Lung (tissue), 12 donors: ENCODE results near the gene TAGLN. TPM values are rescaled to one million over a fixed set of nuclear protein-coding genes. Genes with fewer than 3 reads are reported as not detected.

Experiments used
- ATAC-seq: fragments of 200-7000 bp; cut with Tn5 transposase; one replicate; pipeline ENCODE4 v1.9.1; 2020; ENCODE audit warnings: moderate number of reproducible peaks; ENCODE audit not compliant: insufficient read depth, low FRiP score
- DNase-seq, 3 donors: peaks; one replicate each; pipeline ENCODE4 v3.0.0-alpha.2; 2013 to 2017
- H3K27ac ChIP-seq, 2 donors: one replicate each; pipeline ENCODE4 v1.5.1; 2013; ENCODE audit warnings: mild to moderate bottlenecking in 2 of 2, moderate library complexity in 2 of 2, control low read depth in 1 of 2, inconsistent platforms in 1 of 2, low read depth in 1 of 2, low read length in 1 of 2
- H3K27me3 ChIP-seq, 3 donors: one replicate each; pipeline ENCODE4 v1.5.1; 2013; ENCODE audit warnings: low read length in 2 of 3; ENCODE audit not compliant: control insufficient read depth in 3 of 3, insufficient read depth in 3 of 3
- H3K36me3 ChIP-seq, 4 donors: one replicate each; pipeline ENCODE4 v1.5.1; 2013; ENCODE audit warnings: low read length in 4 of 4, mild to moderate bottlenecking in 1 of 4, moderate library complexity in 1 of 4; ENCODE audit not compliant: control insufficient read depth in 4 of 4, insufficient read depth in 4 of 4
- H3K4me1 ChIP-seq, 5 donors: one replicate each; pipeline ENCODE4 v1.5.1; 2013; ENCODE audit warnings: low read length in 5 of 5, mild to moderate bottlenecking in 2 of 5, moderate library complexity in 1 of 5; ENCODE audit not compliant: control insufficient read depth in 5 of 5, insufficient read depth in 5 of 5
- H3K4me3 ChIP-seq: one replicate; pipeline ENCODE4 v1.5.1; 2013; ENCODE audit warnings: mild to moderate bottlenecking, control low read depth, moderate library complexity
- H3K9ac ChIP-seq, 2 donors: one replicate each; pipeline ENCODE4 v1.5.1; 2013; ENCODE audit warnings: low read length in 2 of 2, control low read depth in 1 of 2; ENCODE audit not compliant: insufficient read depth in 1 of 2
- H3K9me3 ChIP-seq, 4 donors: one replicate each; pipeline ENCODE4 v1.5.1; 2013; ENCODE audit warnings: low read length in 3 of 4, mild to moderate bottlenecking in 1 of 4, moderate library complexity in 1 of 4; ENCODE audit not compliant: control insufficient read depth in 4 of 4, insufficient read depth in 3 of 4
- CTCF ChIP-seq: IDR thresholded peaks from 2 replicates; pipeline ENCODE4 v1.5.1; 2012; ENCODE audit warnings: mild to moderate bottlenecking; ENCODE audit errors: control extremely low read depth, extremely low read depth
- whole genome bisulfite sequencing, 2 donors: extraction: QIAGEN DNeasy Blood & Tissue Kit; methylation state at CpG; one replicate each; pipeline ENCODE4 v1.1.7; 2013; 5-methylcytosine and 5-hydroxymethylcytosine counted together
- polyA plus RNA-seq, 2 donors: library from polyadenylated mRNA; stranded (reverse); fragments of 200-250 nt; gene quantifications; one replicate each; pipeline ENCODE4 v1.2.1, GENCODE V29; 2013
- total RNA-seq, 2 donors: library from RNA; depleted of rRNA in 1 of 2; stranded (reverse); fragments of >200 nt in 1 of 2; gene quantifications; one replicate each; pipeline ENCODE4 v1.2.1, GENCODE V29; 2014 to 2021
- donor health status: control.
- donor health status: control.
- donor health status: Bipolar disorder and iron deficiency.
- donor health status: healthy.
- donor health status: DM: yes; HTN: yes; CAD: no.

TAGLN gene
- total and polyA plus RNA-seq, 4 donors = 172 to 683 (median 519) TPM

GRCh38 chr11:117230999-117231841 lies 32.0 kb downstream of the TAGLN start:
- Histone ChIP-seq H3K9me3 (no peaks in the 10 kb centered on the region), H3K36me3 (peaks cover 3 to 25% (median 9%) of the 10 kb centered on the region in 4 donors), H3K27ac (peak overlapping the region; percentile 89 to 99), H3K4me3 (peak overlapping the region; percentile 93), H3K9ac (peak overlapping the region; percentile 37 to 65), H3K4me1 (peaks cover 4 to 23% (median 11%) of the 10 kb centered on the region in 5 donors), H3K27me3 (no peaks in the 10 kb centered on the region)
- ATAC-seq (no peak), DNase-seq (no peak)
- TF ChIP-seq CTCF = no peak
- 8 to 13% methylated on average over 14 of the region's 14 CpGs for WGBS, 2 donors

GRCh38 chr11:117231842-117232091 lies 32.6 kb downstream of the TAGLN start, which contains the start of gene PCSK7:
PCSK7 (minus strand) TSS chr11:117232073; CDS start chr11:117229844, 2,229 bp downstream.
- Histone ChIP-seq H3K27me3 (no peaks in the 10 kb centered on the region), H3K36me3 (peaks cover 0 to 23% (median 11%) of the 10 kb centered on the region in 4 donors), H3K4me1 (peaks cover 4 to 23% (median 11%) of the 10 kb centered on the region in 5 donors), H3K4me3 (peak within 1 kb of the TSS; percentile 93), H3K27ac (peak within 1 kb of the TSS; percentile 95 to 99), H3K9me3 (no peaks in the 10 kb centered on the region), H3K9ac (peak within 1 kb of the TSS; percentile 73 to 82)
- ATAC-seq = no peak
- no peak for TF ChIP-seq CTCF
- 0% methylated on average over 8 to 13 of the region's 13 CpGs for WGBS, 2 donors
- DNase-seq = no peak

- peak; percentile 69 for TF ChIP-seq CTCF
- H3K9ac ChIP-seq = peak within 1 kb of the TSS; percentile 73 to 82
- DNase-seq (peak; percentile 86 to 90 (median 89)), ATAC-seq (peak; percentile 91)
- peaks cover 0 to 19% (median 11%) of the 10 kb centered on the region in 4 donors for H3K36me3 ChIP-seq
- peaks cover 4 to 23% (median 11%) of the 10 kb centered on the region in 5 donors for H3K4me1 ChIP-seq
- no peaks in the 10 kb centered on the region for H3K9me3 ChIP-seq
- H3K27ac ChIP-seq = peak within 1 kb of the TSS; percentile 95 to 99
- H3K4me3 ChIP-seq = peak within 1 kb of the TSS; percentile 93
- no peaks in the 10 kb centered on the region for H3K27me3 ChIP-seq
- WGBS, 2 donors = 0 to 1% methylated on average over 47 to 92 of the region's 94 CpGs
Observed at GRCh38 chr11:117232092-117232878, 33.1 kb downstream of the TAGLN start, which contains the start of gene RNF214. RNF214 (plus strand) TSS chr11:117232671; CDS start chr11:117234273, 1,602 bp downstream.
